GM06990 (cell line): ENCODE data around the gene GOLGA6C.
"Not testable (repeated sequence)": the region's sequence is repeated elsewhere in the genome, so short reads cannot be mapped to it uniquely, and the experiment has no call there.

Experiments
- DNase-seq: peaks from one replicate; pipeline ENCODE4 v3.0.0-alpha.2; 2011; ENCODE audit not compliant: insufficient read length; ENCODE audit errors: extremely low read depth
- H3K27me3 ChIP-seq: replicated peaks from 2 replicates; pipeline ENCODE4 v1.6.0; 2011; ENCODE audit warnings: low read length; ENCODE audit not compliant: control insufficient read depth, insufficient read depth
- H3K36me3 ChIP-seq: 2 replicates; pipeline ENCODE4 v1.5.1; 2011; ENCODE audit warnings: low read length; ENCODE audit not compliant: control insufficient read depth, insufficient read depth
- H3K4me3 ChIP-seq: replicated peaks from 2 replicates; pipeline ENCODE4 v1.5.1; 2011; ENCODE audit warnings: low read depth, mild to moderate bottlenecking, control low read depth, low read length
- CTCF ChIP-seq: IDR thresholded peaks from 2 replicates; pipeline ENCODE4 v1.5.1; 2011; ENCODE audit warnings: low read length, control low read depth, mild to moderate bottlenecking, inconsistent platforms; ENCODE audit not compliant: insufficient read depth, poor library complexity, severe bottlenecking

Gene GOLGA6C

GRCh38 chr15:75235760-75236729 is 22.1 kb upstream of the GOLGA6C start:
- TF ChIP-seq CTCF = no peak
- DNase-seq = no peak

DNA sequence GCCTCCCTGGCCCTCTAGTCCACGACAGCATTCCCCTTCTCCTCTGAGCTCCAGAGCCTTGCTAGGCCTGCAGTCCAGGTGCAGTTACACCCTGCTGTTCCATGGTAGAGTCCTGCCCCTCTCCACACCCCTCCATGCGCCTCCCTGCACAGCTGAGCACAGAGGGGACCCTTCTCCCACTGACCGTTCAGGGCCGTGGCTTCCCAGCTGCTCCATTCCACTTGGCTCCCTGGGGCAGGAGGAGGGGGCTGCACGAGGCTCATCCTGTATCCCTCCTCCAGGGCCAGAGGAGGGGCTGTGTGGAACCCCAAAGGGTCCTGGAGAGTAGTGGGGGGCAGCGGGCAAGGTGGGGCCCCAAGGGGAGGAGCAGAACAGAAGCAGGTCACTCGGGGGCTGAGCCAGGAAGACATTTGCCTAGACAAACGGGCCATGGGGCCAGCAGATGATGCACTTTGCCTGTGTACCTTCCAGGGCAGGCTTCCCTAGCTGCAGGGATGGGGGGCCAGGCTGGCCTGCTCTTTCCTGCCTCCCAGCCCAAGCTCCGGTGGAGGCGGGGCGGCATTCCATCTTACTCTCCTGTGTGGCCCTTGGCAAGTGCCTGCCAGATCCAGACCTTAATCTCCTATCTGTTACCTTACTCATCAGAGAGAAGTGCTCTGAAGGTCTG is 20.7 kb upstream of the GOLGA6C start:
- Histone ChIP-seq H3K27me3 (no peaks in the 10 kb centered on the region; the same call in 1 of the 2 replicates), H3K4me3 (no peak overlapping the region), H3K36me3 (no peaks in the 10 kb centered on the region)
- no peak for TF ChIP-seq CTCF
- DNase-seq = no peak

More at GRCh38 chr15:75235760-75236729, 22.1 kb upstream of the GOLGA6C start:
- Histone ChIP-seq H3K4me3 (no peak overlapping the region), H3K27me3 (no peaks in the 10 kb centered on the region; the same call in 1 of the 2 replicates), H3K36me3 (no peaks in the 10 kb centered on the region)

GRCh38 chr15:75238150-75238549 is 20.0 kb upstream of the GOLGA6C start:
- H3K27me3 ChIP-seq = no peaks in the 10 kb centered on the region; the same call in 1 of the 2 replicates
- H3K4me3 ChIP-seq = no peak overlapping the region
- no peaks in the 10 kb centered on the region for H3K36me3 ChIP-seq
- no peak for TF ChIP-seq CTCF
- no peak for DNase-seq

DNA sequence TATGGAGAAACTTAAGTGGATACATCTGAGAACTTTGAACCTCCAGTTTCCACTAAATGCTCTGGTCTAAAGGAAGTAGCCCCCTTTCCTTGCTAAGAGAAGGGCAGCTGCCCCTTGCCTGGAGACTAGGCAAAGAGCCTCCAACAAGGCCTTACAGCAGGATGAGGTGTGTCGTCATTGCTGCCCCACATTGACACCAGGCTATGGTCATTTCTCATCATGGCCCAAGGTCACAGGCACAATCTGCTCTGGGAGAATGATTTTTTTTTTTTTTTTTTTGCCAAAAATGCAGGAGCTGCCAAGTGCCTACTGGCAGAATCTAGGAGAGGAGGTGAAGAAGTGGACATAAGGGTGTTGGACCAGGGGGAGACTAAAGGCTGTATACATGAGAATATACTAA is 12.4 kb upstream of the GOLGA6C start:
- H3K27me3 ChIP-seq, H3K36me3 ChIP-seq, DNase-seq, H3K4me3 ChIP-seq: not testable (repeated sequence)

GRCh38 chr15:75248991-75249390 is 9.1 kb upstream of the GOLGA6C start:
- H3K27me3 ChIP-seq, DNase-seq, H3K4me3 ChIP-seq, H3K36me3 ChIP-seq: not testable (repeated sequence)

DNA sequence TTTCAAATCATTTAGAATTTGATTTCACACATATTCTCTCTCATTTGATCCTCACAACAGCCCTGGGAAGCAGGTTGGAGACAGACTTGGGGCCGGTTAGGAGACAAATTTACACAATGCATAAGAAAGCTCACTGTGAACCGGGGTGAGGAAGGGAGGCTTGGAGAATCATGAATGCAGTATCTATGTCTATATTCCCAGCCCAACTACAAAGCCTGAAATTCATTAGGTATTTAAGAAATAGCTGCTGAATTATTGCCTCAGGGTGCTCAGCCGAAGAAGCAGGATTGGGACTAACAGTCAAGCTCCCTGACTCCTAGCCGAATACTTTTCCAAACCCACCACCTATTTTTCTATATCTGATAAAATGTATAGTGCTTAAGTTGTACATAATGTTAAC is 8.4 kb upstream of the GOLGA6C start:
- no peak for DNase-seq
- no peaks in the 10 kb centered on the region for H3K36me3 ChIP-seq
- no peak for TF ChIP-seq CTCF
- peaks cover 2% of the 10 kb centered on the region for H3K27me3 ChIP-seq
- no peak overlapping the region for H3K4me3 ChIP-seq

DNA sequence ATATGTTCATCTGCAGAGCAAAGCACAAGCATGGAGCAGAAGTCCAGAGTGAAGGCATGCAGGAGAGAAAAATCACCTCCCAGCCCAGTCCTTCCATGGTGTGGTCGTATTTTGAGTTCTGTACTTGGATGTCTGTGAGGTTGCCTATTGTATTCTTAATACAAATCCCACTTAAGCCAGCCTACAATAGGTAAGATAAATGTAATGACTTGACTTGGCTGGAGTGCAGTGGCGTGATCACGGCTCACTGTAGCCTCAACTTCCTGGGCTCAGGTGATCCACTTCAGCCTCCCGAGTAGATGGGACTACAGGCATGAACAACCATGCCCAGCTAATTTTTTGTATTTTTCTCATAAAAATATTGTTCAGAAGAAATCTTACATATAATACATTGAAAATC is 6.8 kb upstream of the GOLGA6C start:
- not testable (repeated sequence) for H3K36me3 ChIP-seq, H3K27me3 ChIP-seq, H3K4me3 ChIP-seq, DNase-seq

DNA sequence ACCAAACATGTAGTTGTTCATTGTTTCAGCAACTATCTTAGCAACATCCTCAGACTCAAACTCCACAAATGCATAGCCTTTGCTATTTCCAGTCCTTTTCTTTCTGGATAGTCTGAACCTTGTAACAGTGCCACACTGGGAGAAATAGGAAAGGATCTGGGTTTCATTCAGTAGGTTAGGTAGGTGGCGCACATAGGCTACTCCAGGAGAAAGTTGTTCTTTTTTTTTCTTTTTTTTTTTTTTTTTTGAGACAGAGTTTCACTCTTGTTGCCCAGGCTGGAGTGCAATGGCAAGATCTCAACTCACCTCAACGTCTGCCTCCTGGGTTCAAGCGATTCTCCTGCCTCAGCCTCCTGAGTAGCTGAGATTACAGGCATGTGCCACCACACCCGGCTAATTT is 5.8 kb upstream of the GOLGA6C start:
- DNase-seq, H3K27me3 ChIP-seq, H3K4me3 ChIP-seq, H3K36me3 ChIP-seq: not testable (repeated sequence)

DNA sequence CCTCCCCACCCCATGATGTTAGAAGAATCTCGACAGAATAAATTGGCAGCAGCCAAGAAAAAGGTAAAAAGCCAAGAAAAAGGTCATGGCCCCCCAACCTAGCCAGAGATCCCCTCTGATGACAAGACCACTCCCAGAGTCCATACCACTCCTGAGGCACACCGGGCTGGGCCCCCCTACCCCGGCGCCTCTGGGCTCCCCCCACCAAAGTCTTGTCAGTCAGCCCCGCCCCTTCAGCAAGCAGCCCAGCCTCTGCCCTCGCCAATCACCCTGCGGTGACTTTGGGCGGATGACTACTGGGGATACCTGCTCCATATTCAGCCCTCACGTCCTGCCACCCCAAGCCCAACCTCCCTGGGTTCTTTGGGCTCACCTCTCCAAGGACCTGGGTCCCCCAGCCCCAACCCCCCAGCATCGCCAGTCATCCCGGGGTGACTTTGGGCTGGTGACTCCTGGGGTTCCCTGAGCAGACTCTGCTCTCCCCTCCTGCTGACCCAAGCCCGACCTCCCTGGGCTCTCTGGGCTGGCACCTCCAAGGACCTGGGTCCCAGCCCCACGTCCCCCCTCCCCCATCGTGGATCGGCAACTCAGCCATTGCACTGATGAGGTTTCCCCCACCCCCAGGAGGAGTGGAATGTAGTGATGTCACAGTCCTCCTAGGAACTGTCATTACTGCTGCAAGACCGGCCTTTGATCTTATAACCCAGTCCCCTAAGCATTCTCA is 648 bp downstream of the GOLGA6C start:
- not testable (repeated sequence) for H3K36me3 ChIP-seq, DNase-seq, H3K4me3 ChIP-seq

More for the DNA sequence above, 648 bp downstream of the GOLGA6C start:
- H3K27me3 ChIP-seq = not testable (repeated sequence)
